H1 (cell line): Measurements from ENCODE around the gene CA5A. TPM values are rescaled to one million over a fixed set of nuclear protein-coding genes. Genes with fewer than 3 reads are reported as not detected.

Source experiments
- CTCF ChIA-PET: fragments of 300-600 bp; sonication (Branson Sonifier 250); formaldehyde crosslinking; loops from one replicate; lab custom pipeline; 2021; ENCODE audit not compliant: partially characterized antibody; lab: Charles Lee
- POLR2A ChIA-PET: fragments of 300-600 bp; sonication (Branson Sonifier 250); formaldehyde crosslinking; loops from one replicate; lab custom pipeline; 2021; ENCODE audit warnings: inconsistent platforms; ENCODE audit not compliant: partially characterized antibody; lab: Charles Lee
- DNase-seq, 2 experiments: peaks; one replicate each; pipeline versions ENCODE4 v3.0.0 to v3.0.0-alpha.2; 2010 to 2022; ENCODE audit warnings: low spot score in 2 of 2, low read depth in 1 of 2, mixed read lengths in 1 of 2
- FAIRE-seq: peaks from 2 replicates; lab custom pipeline; 2011; peaks lifted over from hg19 to GRCh38; lab: Jason Lieb, UNC
- H2AFZ ChIP-seq: 2 replicates; pipeline ENCODE4 v1.8.1; 2012; ENCODE audit warnings: low read length, inconsistent platforms
- H2AK5ac ChIP-seq: 2 replicates; pipeline ENCODE4 v1.6.1; 2013; ENCODE audit warnings: low read depth, low read length
- H2BK120ac ChIP-seq: replicated peaks from 2 replicates; pipeline ENCODE3; 2013; ENCODE audit warnings: low read depth, low read length, inconsistent platforms
- H2BK12ac ChIP-seq: 2 replicates; pipeline ENCODE4 v1.6.1; 2013; ENCODE audit warnings: low read depth, low read length
- H2BK15ac ChIP-seq: 2 replicates; pipeline ENCODE4 v1.6.1; 2013; ENCODE audit warnings: low read length
- H2BK20ac ChIP-seq: 2 replicates; pipeline ENCODE4 v1.6.1; 2013; ENCODE audit warnings: low read length
- H2BK5ac ChIP-seq: 2 replicates; pipeline ENCODE4 v1.6.1; 2013; ENCODE audit warnings: low read depth, low read length
- H3K14ac ChIP-seq: 2 replicates; pipeline ENCODE4 v1.6.1; 2013; ENCODE audit warnings: inconsistent platforms; ENCODE audit not compliant: insufficient read length
- H3K18ac ChIP-seq: 2 replicates; pipeline ENCODE4 v1.6.1; 2013; ENCODE audit warnings: low read length; ENCODE audit errors: extremely low read depth
- H3K23ac ChIP-seq: 2 replicates; pipeline ENCODE4 v1.6.1; 2013; ENCODE audit warnings: inconsistent platforms; ENCODE audit not compliant: insufficient read length
- H3K23me2 ChIP-seq: 2 replicates; pipeline ENCODE4 v1.6.1; 2013; ENCODE audit warnings: low read depth, low read length
- H3K27ac ChIP-seq: 2 replicates; pipeline ENCODE4 v1.6.1; 2011; ENCODE audit warnings: low read depth, low read length, inconsistent platforms
- H3K27me3 ChIP-seq, 4 experiments: replicated peaks in 1 of 4; 1 replicate in 1 of 4; 2 replicates in 3 of 4; pipeline versions ENCODE4 v1.6.1 to v1.8.1; 2011 to 2013; ENCODE audit warnings: low read length in 3 of 4, mild to moderate bottlenecking in 3 of 4, inconsistent platforms in 2 of 4, mixed read lengths in 2 of 4, moderate library complexity in 1 of 4; ENCODE audit not compliant: control insufficient read depth in 3 of 4, insufficient read depth in 3 of 4; ENCODE audit errors: extremely low read depth in 1 of 4
- H3K36me3 ChIP-seq, 4 experiments: 2 replicates each; pipeline versions ENCODE4 v1.6.1 to v1.8.1; 2011 to 2013; ENCODE audit warnings: mild to moderate bottlenecking in 4 of 4, low read length in 3 of 4, moderate library complexity in 2 of 4, control low read depth in 1 of 4, inconsistent platforms in 1 of 4; ENCODE audit not compliant: insufficient read depth in 4 of 4, control insufficient read depth in 2 of 4
- H3K4ac ChIP-seq: replicated peaks from 2 replicates; pipeline ENCODE3; 2013; ENCODE audit warnings: low read length, low read depth, mixed read lengths, inconsistent platforms; ENCODE audit not compliant: insufficient read length
- H3K4me1 ChIP-seq, 4 experiments: replicated peaks in 1 of 4; 1 replicate in 1 of 4; 2 replicates in 3 of 4; pipeline versions ENCODE4 v1.6.1 to v1.8.1; 2011 to 2013; ENCODE audit warnings: low read length in 3 of 4, inconsistent platforms in 2 of 4, mixed read lengths in 1 of 4; ENCODE audit not compliant: insufficient read depth in 4 of 4, control insufficient read depth in 3 of 4
- H3K4me2 ChIP-seq, 2 experiments: 2 replicates each; pipeline versions ENCODE4 v1.6.1 to v1.8.1; 2011 to 2013; ENCODE audit warnings: low read depth in 2 of 2, low read length in 2 of 2, control low read depth in 1 of 2, inconsistent platforms in 1 of 2, mild to moderate bottlenecking in 1 of 2; ENCODE audit not compliant: insufficient read depth in 1 of 2
- H3K4me3 ChIP-seq, 4 experiments: fragments of 200-600, 300-600 bp in 1 of 4; sonication (generic), shearing (Covaris generic), sonication (Bioruptor Twin) in 1 of 4; 2 replicates each; pipeline versions ENCODE4 v1.5.1 to v1.8.1; 2011 to 2016; ENCODE audit warnings: low read length in 4 of 4, low read depth in 3 of 4, control low read depth in 2 of 4, inconsistent platforms in 2 of 4, mild to moderate bottlenecking in 2 of 4, mixed read lengths in 1 of 4, moderate library complexity in 1 of 4; ENCODE audit not compliant: insufficient read depth in 2 of 4; ENCODE audit errors: extremely low read depth in 1 of 4
- H3K56ac ChIP-seq: replicated peaks from 2 replicates; pipeline ENCODE3; 2013; ENCODE audit warnings: low read depth, mild to moderate bottlenecking, mixed read lengths, low read length, inconsistent platforms; ENCODE audit not compliant: insufficient read length
- H3K79me1 ChIP-seq: 2 replicates; pipeline ENCODE4 v1.6.1; 2013; ENCODE audit warnings: low read depth, low read length, control low read depth
- H3K79me2 ChIP-seq, 2 experiments: 2 replicates each; pipeline versions ENCODE4 v1.6.1 to v1.8.1; 2012 to 2013; ENCODE audit warnings: low read length in 2 of 2, mild to moderate bottlenecking in 2 of 2, inconsistent platforms in 1 of 2; ENCODE audit not compliant: insufficient read depth in 2 of 2, control insufficient read depth in 1 of 2
- H3K9ac ChIP-seq, 4 experiments: replicated peaks in 1 of 4; 1 replicate in 1 of 4; 2 replicates in 3 of 4; pipeline versions ENCODE4 v1.6.1 to v1.8.1; 2011 to 2013; ENCODE audit warnings: low read depth in 3 of 4, low read length in 3 of 4, control low read depth in 2 of 4, mild to moderate bottlenecking in 2 of 4, moderate library complexity in 2 of 4, inconsistent platforms in 1 of 4; ENCODE audit errors: extremely low read depth in 1 of 4
- H3K9me3 ChIP-seq, 2 experiments: 2 replicates each; pipeline versions ENCODE4 v1.6.1 to v1.8.1; 2012 to 2013; ENCODE audit warnings: mild to moderate bottlenecking in 2 of 2, moderate library complexity in 2 of 2, control low read depth in 1 of 2, inconsistent platforms in 1 of 2, low read depth in 1 of 2, low read length in 1 of 2, mixed read lengths in 1 of 2; ENCODE audit not compliant: insufficient read depth in 2 of 2
- H4K20me1 ChIP-seq, 2 experiments: replicated peaks in 1 of 2; 2 replicates each; pipeline versions ENCODE3 to v1.8.1; 2011 to 2013; ENCODE audit warnings: inconsistent platforms in 2 of 2, low read length in 2 of 2, mild to moderate bottlenecking in 1 of 2; ENCODE audit not compliant: insufficient read depth in 2 of 2, control insufficient read depth in 1 of 2
- H4K5ac ChIP-seq: 2 replicates; pipeline ENCODE4 v1.6.1; 2013; ENCODE audit warnings: low read length, low read depth, mixed read lengths, inconsistent platforms; ENCODE audit not compliant: insufficient read length
- H4K8ac ChIP-seq: 2 replicates; pipeline ENCODE4 v1.8.0; 2013; ENCODE audit warnings: mild to moderate bottlenecking, moderate library complexity, low read length, inconsistent platforms; ENCODE audit not compliant: insufficient read depth; ENCODE audit errors: extremely low read depth
- H4K91ac ChIP-seq: replicated peaks from 2 replicates; pipeline ENCODE3; 2013; ENCODE audit warnings: low read length, mixed read lengths, inconsistent platforms; ENCODE audit not compliant: insufficient read length
- BCL11A ChIP-seq, 2 experiments: IDR thresholded peaks; one replicate each; pipeline ENCODE4 v1.6.1; 2011; ENCODE audit warnings: low read depth in 2 of 2, low read length in 2 of 2, mild to moderate bottlenecking in 2 of 2
- CBX5 ChIP-seq: fragments of 300-800, 300-1000 bp; sonication (generic); IDR thresholded peaks from 2 replicates; pipeline ENCODE4 v1.7.1; 2016; ENCODE audit warnings: antibody characterized with exemption, low read length, low read depth
- CEBPB ChIP-seq: IDR thresholded peaks from 2 replicates; pipeline ENCODE4 v1.6.1; 2012; ENCODE audit warnings: low read depth, low read length
- TEAD4 ChIP-seq: IDR thresholded peaks from 2 replicates; pipeline ENCODE4 v1.6.1; 2012; ENCODE audit warnings: low read depth, low read length, inconsistent platforms, mixed read lengths
- WGBS, 2 experiments: shearing (Covaris generic) in 1 of 2; methylation state at CpG; one replicate each; pipeline versions ENCODE4 v1.1.6 to v1.1.7; 2013 to 2015; ENCODE audit warnings: low lambda C conversion rate in 2 of 2, mixed read lengths in 2 of 2, inconsistent platforms in 1 of 2, low coverage in 1 of 2, missing lambda C conversion rate in 1 of 2; ENCODE audit not compliant: insufficient replicate concordance in 2 of 2, insufficient coverage in 1 of 2, insufficient read length in 1 of 2; ENCODE audit errors: extremely low coverage in 1 of 2, missing lambda C conversion rate in 1 of 2; 5-methylcytosine and 5-hydroxymethylcytosine counted together
- polyA plus RNA-seq, 7 experiments: library from polyadenylated mRNA; depleted of rRNA in 3 of 7; stranded (reverse) in 5 of 7; unstranded in 2 of 7; fragments of >200 nt in 5 of 7; fragments of 200-250 nt in 2 of 7; gene quantifications; 1 replicate in 5 of 7; 2 replicates in 1 of 7; 4 replicates in 1 of 7; pipeline versions ENCODE4 v1.2.1 to v1.2.3, GENCODE V29; 2011 to 2013; ENCODE audit warnings: missing spikeins in 2 of 7, mixed read lengths in 2 of 7
- total RNA-seq: library from RNA; stranded (reverse); fragmentation: NEBNext Ultra II Directional; extraction: Animal tissue kit (Norgen Biotek cat#: 25700); gene quantifications from 2 replicates; pipeline ENCODE4 v1.2.1, GENCODE V29; 2021

CA5A gene
- total and polyA plus RNA-seq, 2 of the 8 experiments (the other 6 are each of a cell fraction or from before 2014, with no cell fraction given), result not detected

DNA sequence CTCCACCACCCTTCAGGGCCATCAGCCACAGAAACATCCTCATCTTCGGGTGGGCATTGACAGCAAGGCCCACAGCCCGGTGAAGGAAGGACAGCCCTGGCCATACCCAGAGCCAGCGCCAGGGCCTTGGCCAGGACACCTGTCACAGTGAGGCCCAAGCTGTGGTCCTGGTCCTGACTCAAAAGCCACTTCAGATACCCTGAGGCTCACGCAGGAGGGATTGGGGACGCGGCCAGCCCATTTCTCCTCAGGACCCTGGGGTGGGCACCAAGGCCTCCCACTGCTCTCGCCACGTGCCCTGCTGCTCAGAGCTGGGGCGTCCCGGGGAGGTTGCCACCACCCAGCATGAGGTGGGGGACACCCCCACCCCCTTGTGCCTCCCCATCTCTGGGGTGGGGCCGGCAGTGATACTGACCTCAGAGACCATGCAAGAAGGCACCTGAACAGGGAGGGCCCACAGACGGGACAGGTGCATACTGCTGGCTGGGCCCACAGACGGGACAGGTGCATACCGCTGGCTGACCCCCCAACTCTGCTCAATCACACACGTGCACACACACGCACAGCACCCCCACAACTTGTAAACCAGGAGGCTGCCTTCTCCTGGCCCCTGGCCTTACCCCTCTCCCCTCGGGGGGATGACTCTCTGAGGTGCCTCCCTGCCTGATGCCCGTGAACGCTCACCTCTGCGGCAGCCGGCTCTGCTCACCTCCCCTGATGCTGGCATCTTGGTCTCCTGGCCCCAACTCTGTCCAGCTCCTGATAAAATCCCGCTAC is 81.2 kb downstream of the CA5A start:
- H3K23me2 ChIP-seq, result no peaks in the 10 kb centered on the region
- no peak overlapping the region for H4K5ac ChIP-seq
- peaks cover 0 to 39% of the 10 kb centered on the region in 2 experiments; a peak in 1 of 4 replicates for H3K79me2 ChIP-seq
- H4K91ac ChIP-seq, result peak overlapping the region; percentile 1
- H4K20me1 ChIP-seq, result peaks cover 7 to 12% of the 10 kb centered on the region in 2 experiments
- H3K27ac ChIP-seq, result no peak overlapping the region
- H2BK5ac ChIP-seq, result peak overlapping the region; percentile 81; the same call in 1 of the 2 replicates
- no peaks in the 10 kb centered on the region; the same call in 1 of the 2 replicates for H3K79me1 ChIP-seq
- no peak overlapping the region for H4K8ac ChIP-seq
- H3K14ac ChIP-seq, result no peak overlapping the region
- H3K36me3 ChIP-seq, result peaks cover 9 to 20% (median 10%) of the 10 kb centered on the region in 4 experiments; a peak in 6 of 8 replicates
- H3K56ac ChIP-seq, result no peak overlapping the region
- FAIRE-seq (no peak), DNase-seq (no peak)
- H2BK15ac ChIP-seq, result no peak overlapping the region; the same call in 1 of the 2 replicates
- peak overlapping the region; percentile 82; the same call in 1 of the 2 replicates for H2AK5ac ChIP-seq
- TF ChIP-seq TEAD4, result no peak
- TF ChIP-seq CBX5, result no peak
- no peak for TF ChIP-seq CEBPB
- no peak for TF ChIP-seq BCL11A (IDR thresholded peaks at IDR 0.05; ENCODE audit: low read depth in 2 of 2, low read length in 2 of 2)
- H3K27me3 ChIP-seq, result no peaks in the 10 kb centered on the region
- H2BK12ac ChIP-seq, result no peak overlapping the region
- H3K4ac ChIP-seq, result peak overlapping the region; percentile 59
- H2BK120ac ChIP-seq, result no peak overlapping the region
- no peak overlapping the region for H3K23ac ChIP-seq
- POLR2A ChIA-PET, result interaction anchor here (0.9 to 27.1 kb wide), 5 partner anchors 6 to 149 kb away, joined by 3 to 507 read pairs (median 5); partner anchors contain the start of genes BANP and SLC7A5
- 96% methylated on average over 22 of the region's 22 CpGs; no CpG with 5 or more reads in 1 of the 2 experiments for WGBS, 2 experiments
- H2BK20ac ChIP-seq, result 0 out of 2 replicates have a peak overlapping the region, but pooled peaks have one; percentile 32
- no peak overlapping the region; a peak in 1 of 4 replicates for H3K4me2 ChIP-seq
- CTCF ChIA-PET, result interaction anchor here (1.1 to 8.8 kb wide), 3 partner anchors 13 to 76 kb away, joined by 4 to 181 read pairs (median 115); partner anchors contain the start of gene SLC7A5
- no peak overlapping the region for H3K9ac ChIP-seq
- peaks cover 16 to 38% (median 30%) of the 10 kb centered on the region in 4 experiments for H3K4me1 ChIP-seq
- H3K9me3 ChIP-seq, result no peaks in the 10 kb centered on the region
- H2AFZ ChIP-seq, result no peak overlapping the region
- no peak overlapping the region for H3K18ac ChIP-seq
- no peak overlapping the region for H3K4me3 ChIP-seq
